NCI-H1048 (cell line): Measurements from ENCODE around the gene OR2T35.
"Not testable (repeated sequence)": the region's sequence is repeated elsewhere in the genome, so short reads cannot be mapped to it uniquely, and the experiment has no call there.

Experiments
- DNase-seq: peaks from one replicate; lab custom pipeline; 2025; lab: John Stamatoyannopoulos, UW

Gene OR2T35, protein sequence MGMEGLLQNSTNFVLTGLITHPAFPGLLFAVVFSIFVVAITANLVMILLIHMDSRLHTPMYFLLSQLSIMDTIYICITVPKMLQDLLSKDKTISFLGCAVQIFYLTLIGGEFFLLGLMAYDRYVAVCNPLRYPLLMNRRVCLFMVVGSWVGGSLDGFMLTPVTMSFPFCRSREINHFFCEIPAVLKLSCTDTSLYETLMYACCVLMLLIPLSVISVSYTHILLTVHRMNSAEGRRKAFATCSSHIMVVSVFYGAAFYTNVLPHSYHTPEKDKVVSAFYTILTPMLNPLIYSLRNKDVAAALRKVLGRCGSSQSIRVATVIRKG

DNA sequence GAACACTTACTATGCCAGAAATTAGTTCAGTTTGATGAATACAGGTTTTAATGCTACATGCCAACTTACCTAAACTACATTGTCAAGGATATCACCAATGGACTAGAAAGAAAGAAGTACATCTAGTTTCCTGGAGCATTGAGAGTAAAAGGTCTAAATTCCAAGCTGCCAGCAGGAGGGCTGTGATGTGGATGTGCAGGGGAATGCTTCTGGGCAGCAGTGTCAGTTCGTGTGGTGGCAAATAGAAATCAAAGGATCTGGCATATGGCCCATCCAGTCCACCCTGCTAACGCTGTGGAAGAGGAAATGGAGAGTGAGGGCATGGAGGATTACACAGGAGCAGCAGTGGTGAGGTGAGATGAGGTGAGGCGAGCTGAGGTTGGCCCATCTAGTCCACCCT is at the start of gene OR2T35:
OR2T35 (minus strand) TSS at position 101 of the 400 bp plus-strand sequence. CDS start 6,020 bp downstream, outside the sequence.
- DNase-seq = not testable (repeated sequence)

GRCh38 chr1:248691567-248692155 is 46.6 kb upstream of the OR2T35 start:
- no peak for DNase-seq

DNA sequence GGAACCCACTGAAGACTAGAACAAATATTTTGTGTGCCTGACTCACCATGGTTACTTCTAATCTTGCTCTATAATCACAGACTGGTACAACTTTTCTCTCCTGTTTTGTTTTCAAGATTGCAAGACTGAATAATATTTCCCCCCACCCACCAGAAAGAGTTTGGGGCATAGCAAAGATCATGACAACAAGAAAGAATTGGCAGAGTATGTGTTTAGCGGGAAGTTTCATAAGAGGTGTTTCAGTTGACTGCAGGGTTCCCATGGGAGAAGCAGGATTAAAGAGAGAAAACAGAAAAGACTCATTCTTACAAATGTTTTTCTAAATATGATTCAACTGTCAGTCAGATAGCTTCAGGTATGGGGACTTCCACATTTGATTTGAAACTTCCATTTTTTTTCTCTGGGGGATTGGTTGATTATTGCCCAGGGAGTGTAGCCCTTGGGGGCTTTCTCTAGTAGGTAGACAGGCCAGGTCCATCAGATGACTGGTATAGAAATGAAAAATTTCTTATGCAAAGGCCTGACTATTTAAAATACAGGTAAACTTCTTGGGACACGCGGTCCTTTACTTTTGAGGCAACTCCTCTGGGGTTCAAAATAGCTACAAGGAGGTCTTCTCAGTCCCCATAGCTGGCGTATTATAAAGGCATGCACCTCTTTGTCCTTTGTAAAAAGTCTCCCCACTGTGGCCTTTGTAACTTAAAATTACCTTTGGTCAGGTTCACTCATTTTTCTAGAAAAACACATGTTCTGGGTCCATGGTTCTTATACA is 43.6 kb upstream of the OR2T35 start:
- no peak for DNase-seq

- no peak for DNase-seq
These were observed 41.7 kb upstream of the OR2T35 start for GRCh38 chr1:248686815-248687214.

- no peak for DNase-seq
These were observed 36.6 kb upstream of the OR2T35 start for GRCh38 chr1:248681651-248682050.

- no peak for DNase-seq
These were observed 24.9 kb upstream of the OR2T35 start for GRCh38 chr1:248670003-248670402.

DNA sequence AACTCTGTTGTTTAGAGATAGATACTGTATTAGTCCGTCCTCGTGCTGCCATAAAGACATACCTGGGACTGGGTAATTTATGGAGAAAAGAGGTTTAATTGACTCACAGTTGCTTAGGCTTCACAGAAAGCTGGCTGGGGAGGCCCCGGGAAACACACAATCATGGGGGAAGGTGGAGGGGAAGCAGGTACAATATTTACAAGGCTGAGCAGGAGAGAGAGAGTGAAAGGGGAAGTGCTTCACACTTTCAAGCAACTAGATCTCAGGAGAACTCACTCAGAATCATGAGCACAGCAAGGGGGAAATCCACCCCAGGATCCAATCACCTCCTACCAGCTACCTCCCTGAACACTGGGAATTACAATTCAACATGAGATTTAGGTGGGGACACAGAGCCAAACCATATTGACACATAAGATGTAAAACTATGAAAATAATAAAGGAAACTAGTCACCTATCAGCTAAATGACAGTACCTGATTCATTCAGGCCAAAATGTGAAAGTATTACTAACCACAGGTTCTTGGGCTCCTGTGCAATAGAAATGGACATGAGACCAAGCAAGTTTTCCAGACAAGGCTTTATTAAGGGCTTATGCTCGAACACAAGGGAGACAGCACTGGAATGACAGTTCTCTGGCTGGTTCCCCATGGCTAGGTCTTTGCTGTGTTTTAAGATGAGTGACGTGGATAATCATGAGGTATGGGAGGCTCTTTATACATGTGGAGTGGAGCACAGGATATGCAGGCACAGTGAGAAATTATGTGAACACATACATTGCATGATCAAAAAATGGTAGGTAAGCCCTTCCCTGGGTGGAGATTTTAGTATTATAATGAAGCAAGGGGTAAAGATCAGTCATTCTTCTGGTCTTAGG is 18.6 kb upstream of the OR2T35 start:
- not testable (repeated sequence) for DNase-seq

GRCh38 chr1:248656797-248657196 is 11.7 kb upstream of the OR2T35 start:
- not testable (repeated sequence) for DNase-seq

DNA sequence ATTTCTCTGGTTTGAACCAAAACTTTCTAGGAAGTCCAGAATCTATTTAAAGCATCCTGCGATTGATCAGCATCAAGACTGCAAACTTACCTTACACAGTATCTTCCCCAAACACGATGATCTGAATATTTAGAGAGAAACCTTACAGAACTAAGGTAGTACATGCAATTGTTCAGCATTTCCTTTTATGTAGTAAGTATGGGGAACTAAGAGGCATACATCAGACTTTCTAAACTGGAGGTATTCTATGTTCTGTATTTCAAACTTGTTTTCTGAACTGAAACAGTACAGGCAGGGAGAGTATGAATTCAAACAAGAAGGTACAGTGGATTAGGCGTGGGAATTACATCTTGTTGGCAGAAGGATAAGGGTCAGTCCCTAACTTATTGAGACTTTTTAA is 10.3 kb upstream of the OR2T35 start, which contains the start of gene OR2T27:
OR2T27 (minus strand) TSS at position 175 of the 400 bp plus-strand sequence. CDS start 4,644 bp downstream, outside the sequence.
- DNase-seq = not testable (repeated sequence)

- DNase-seq = not testable (repeated sequence)
These were observed 3.9 kb upstream of the OR2T35 start for GRCh38 chr1:248648770-248649536.

DNA sequence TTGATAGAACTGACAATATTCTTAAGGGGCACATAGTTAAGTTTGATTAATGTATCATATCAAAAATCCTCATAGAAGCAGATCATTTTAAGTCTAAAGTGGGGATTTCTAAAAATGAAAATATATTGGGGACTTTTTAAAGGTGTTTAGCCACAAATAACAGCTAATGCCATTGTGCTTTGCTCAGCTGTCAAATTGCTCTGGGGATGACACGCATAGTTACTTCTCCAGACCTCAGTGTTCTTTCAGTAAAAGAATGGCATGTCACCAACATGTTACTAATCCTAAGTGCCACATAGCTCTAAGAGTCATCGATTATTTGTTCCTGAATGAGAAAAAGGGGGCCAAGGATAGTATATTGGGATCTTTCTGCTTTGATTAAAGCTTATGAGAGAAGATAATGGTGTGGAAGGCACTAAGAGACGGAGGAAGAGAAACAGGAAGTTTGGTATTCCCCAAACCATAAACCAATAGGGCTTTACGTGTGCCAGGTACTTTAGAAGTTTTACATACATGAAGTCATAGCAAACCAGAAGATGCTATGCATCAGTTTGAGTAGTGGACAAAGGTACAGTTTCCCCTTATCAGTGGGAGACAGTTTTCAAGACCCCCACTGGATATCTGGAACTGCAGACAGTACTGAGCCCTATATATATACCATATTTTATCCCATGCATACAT is 2.0 kb downstream of the OR2T35 start:
- DNase-seq = not testable (repeated sequence)

GRCh38 chr1:248641583-248641982 is 3.5 kb downstream of the OR2T35 start:
- not testable (repeated sequence) for DNase-seq

DNA sequence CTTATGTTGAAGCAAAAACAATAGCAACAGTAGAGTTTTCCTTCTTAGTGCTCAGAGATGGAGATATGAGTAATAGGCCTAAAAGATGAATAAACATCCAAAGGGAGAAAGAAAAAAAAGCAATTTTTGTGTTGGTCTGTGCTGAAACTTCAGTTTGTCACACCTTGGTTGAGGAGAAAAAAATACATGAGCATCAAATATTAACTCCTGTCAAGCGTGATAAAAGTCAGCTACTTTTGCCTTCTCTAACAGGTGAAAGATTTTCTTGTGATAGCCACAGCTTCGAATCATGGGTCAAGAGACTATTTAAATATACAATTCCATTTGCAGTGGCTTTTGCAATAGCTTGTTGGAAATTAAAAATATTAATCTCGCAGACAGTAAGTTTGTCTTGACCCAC is 4.2 kb downstream of the OR2T35 start:
- DNase-seq = not testable (repeated sequence)

DNA sequence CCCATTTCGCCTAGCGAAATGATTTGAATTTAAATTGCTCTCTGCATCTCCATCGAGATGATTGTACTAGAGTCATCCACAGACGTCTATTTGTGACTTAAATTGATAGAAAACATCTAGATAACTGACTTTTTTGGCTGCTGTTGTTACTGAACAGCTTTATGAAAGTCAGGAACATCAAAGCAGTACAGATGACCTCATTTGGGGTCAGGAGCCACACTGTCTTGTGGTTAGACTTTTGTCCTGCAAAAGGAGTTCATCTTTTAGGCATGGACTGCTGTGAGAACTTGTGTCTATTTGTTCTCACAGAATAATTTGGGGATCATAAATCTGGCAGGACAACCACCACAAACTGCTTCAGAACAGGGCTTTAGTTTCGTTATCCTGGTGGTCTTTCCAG is 5.4 kb downstream of the OR2T35 start:
- DNase-seq = not testable (repeated sequence)

DNA sequence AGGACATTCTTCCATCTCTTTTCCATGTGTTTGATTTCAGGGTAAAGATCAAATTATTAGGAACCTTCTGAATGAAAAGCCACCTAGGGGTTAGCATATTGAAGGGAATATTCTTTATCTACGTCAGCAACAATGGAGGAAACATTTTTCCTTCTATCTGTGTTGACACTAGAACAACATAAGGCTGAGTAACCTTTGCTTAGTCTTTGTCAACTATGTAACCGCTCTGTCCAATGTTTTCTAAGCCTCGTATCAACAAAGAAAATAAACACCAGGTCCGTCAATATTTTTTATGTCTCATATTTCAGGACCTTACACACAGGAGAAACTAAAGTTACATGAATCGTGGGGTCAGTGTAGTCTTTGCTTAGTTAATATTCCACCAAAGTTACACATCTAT is 8.5 kb downstream of the OR2T35 start:
- DNase-seq = not testable (repeated sequence)

DNA sequence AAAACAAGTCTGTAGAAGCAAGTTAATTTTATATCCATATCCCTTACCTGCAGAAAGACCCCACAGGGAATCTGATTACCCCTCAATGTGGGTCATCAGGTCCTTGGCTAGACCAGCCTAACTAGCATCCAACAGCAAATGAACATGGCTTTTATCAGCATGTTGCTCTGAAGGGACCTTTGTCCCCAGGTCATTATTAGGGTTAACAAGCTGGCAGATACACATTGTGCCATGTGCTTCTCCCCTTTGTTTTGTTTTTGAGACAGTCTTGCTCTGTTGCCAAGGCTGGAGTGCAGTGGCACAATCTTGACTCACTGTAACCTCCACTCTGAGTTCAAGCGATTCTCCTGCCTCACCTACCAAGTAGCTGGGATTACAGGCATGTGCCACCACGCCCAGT is 10.1 kb downstream of the OR2T35 start, which contains the start of gene OR2T11:
OR2T11 (minus strand) TSS at position 101 of the 400 bp plus-strand sequence. CDS start 7,963 bp downstream, outside the sequence.
- not testable (repeated sequence) for DNase-seq

DNA sequence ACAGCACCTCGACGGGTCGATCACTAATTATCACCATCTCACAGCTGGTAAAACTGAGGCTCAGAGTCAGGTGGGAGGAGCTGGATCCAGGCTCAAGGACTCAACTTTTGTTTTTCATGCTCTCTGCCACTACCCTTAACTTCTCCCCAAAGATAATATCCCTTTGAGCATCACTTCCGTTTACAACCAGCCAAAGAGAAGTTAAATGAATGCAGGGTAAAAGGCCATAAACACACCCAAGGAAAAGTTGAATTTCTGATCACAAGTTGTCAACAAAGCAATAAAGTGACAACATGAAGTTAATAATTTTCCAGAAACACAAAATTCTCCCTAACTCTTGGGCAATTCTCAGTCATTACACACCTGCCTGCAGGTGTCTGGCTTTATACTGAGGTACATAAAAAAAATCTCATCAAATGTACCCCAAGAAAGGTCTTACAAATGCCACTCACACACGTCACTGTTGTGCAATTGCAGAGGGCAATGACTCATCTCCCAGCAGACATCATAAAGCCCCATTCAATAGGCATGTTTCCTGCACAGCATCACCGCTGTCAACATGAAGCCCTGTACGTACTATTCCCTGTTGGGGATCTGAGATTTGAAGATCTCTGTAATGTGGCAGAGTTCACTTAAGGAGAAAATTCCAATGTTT is 13.6 kb downstream of the OR2T35 start:
- DNase-seq = no peak

DNA sequence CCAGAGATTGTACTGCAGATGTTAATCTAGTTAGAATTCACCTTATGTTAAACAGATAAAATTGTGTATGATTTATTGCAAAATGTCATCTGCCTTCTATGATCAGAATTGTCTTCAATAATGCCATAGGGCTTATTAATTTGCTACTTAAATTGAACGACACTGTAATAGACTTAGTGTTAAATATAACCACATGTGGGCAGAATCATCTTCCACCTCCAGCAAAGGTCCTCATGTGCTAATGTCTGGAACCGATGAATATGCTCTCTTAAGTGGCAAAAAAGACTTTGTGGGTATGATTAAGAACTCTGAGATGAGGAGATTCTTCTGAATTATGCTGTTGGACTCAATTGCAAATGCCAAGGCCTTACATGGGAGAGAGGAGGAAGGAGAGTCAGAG is 14.5 kb downstream of the OR2T35 start:
- no peak for DNase-seq
